ENCODE results near the gene DPP7.

DNA sequence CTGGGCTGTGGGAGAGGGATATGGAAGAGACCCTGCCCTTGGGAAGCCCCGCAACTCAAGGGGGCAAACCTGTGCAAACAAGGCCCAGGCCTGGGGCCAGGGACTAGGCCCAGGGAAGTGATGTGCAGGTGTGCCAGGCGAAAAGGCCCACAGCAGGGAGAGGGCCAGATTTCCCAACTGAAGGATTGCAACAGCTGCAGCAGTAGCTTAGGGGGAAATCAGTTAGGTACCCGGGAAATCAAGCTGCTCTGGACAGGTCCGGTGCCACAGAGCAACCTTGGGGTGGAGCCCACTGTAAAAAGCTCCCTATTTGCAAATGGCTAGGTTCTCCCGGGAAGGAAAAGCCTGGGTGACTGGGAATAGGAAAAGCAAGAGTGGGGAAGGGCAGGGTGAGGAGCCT, 34.8 kb upstream of the DPP7 start:
- TF ChIP-seq CTCF (IDR thresholded peaks at IDR 0.05; ENCODE audit: poor library complexity) (no peak), EZH2phosphoT487 (IDR thresholded peaks at IDR 0.05; ENCODE audit: low read depth, severe bottlenecking, unreplicated experiment) (no peak), EZH2 (IDR thresholded peaks at IDR 0.05; ENCODE audit: borderline replicate concordance) (no peak)

Data from hepatocyte (in vitro differentiated cells).